Fibroblast of lung (primary cell): ENCODE measurements around the gene UBE3C. TPM values are rescaled to one million over a fixed set of nuclear protein-coding genes. Genes with fewer than 3 reads are reported as not detected.
"Not testable (repeated sequence)": the region's sequence is repeated elsewhere in the genome, so short reads cannot be mapped to it uniquely, and the experiment has no call there.

ENCODE experiments used
- DNase-seq, 2 donors: peaks; one replicate each; pipeline versions ENCODE4 v3.0.0 to v3.0.0-alpha.2; 2010; ENCODE audit warnings: low read depth in 2 of 2
- H2AFZ ChIP-seq: 2 replicates; pipeline ENCODE4 v1.5.1; 2012; ENCODE audit warnings: low read length, control low read depth, inconsistent platforms
- H3K27ac ChIP-seq: 2 replicates; pipeline ENCODE4 v1.5.1; 2011; ENCODE audit warnings: low read length, control low read depth; ENCODE audit not compliant: insufficient read depth
- H3K27me3 ChIP-seq: 2 replicates; pipeline ENCODE4 v1.5.1; 2011; ENCODE audit warnings: mild to moderate bottlenecking, low read length; ENCODE audit not compliant: control insufficient read depth, insufficient read depth
- H3K36me3 ChIP-seq: 2 replicates; pipeline ENCODE4 v1.5.1; 2011; ENCODE audit warnings: low read length; ENCODE audit not compliant: control insufficient read depth, insufficient read depth
- H3K4me1 ChIP-seq: 2 replicates; pipeline ENCODE4 v1.5.1; 2011; ENCODE audit warnings: low read length; ENCODE audit not compliant: control insufficient read depth, insufficient read depth; ENCODE audit errors: extremely low read depth
- H3K4me2 ChIP-seq: 2 replicates; pipeline ENCODE4 v1.5.1; 2011; ENCODE audit warnings: low read length, control low read depth; ENCODE audit not compliant: insufficient read depth; ENCODE audit errors: extremely low read depth
- H3K4me3 ChIP-seq, 4 experiments: fragments of 200-600 bp in 1 of 4; sonication (generic) in 1 of 4; replicated peaks in 1 of 4; 2 replicates each; pipeline ENCODE4 v1.5.1; 2011 to 2016; ENCODE audit warnings: low read length in 4 of 4, low read depth in 3 of 4, mild to moderate bottlenecking in 3 of 4, control low read depth in 2 of 4, inconsistent platforms in 1 of 4, mixed read lengths in 1 of 4; ENCODE audit not compliant: insufficient read depth in 1 of 4; ENCODE audit errors: control extremely low read depth in 1 of 4
- H3K79me2 ChIP-seq: 2 replicates; pipeline ENCODE4 v1.5.1; 2012; ENCODE audit warnings: mild to moderate bottlenecking, low read length, inconsistent platforms; ENCODE audit not compliant: control insufficient read depth, insufficient read depth
- H3K9ac ChIP-seq: 2 replicates; pipeline ENCODE4 v1.5.1; 2011; ENCODE audit warnings: mild to moderate bottlenecking, low read length, control low read depth; ENCODE audit not compliant: insufficient read depth
- H3K9me3 ChIP-seq: 2 replicates; pipeline ENCODE4 v1.5.1; 2012; ENCODE audit warnings: low read depth, low read length; ENCODE audit not compliant: control insufficient read depth, insufficient read depth
- H4K20me1 ChIP-seq: 2 replicates; pipeline ENCODE4 v1.5.1; 2011; ENCODE audit warnings: low read length; ENCODE audit not compliant: control insufficient read depth, insufficient read depth; ENCODE audit errors: extremely low read depth
- CTCF ChIP-seq, 2 donors: IDR thresholded peaks in 1 of 2; conservative IDR thresholded peaks in 1 of 2; 1 replicate in 1 of 2; 2 replicates in 1 of 2; pipeline ENCODE4 v1.5.1; 2011 to 2012; ENCODE audit warnings: low read length in 2 of 2, control low read depth in 1 of 2, inconsistent platforms in 1 of 2, low read depth in 1 of 2, mild to moderate bottlenecking in 1 of 2
- EZH2 ChIP-seq: IDR thresholded peaks from 2 replicates; pipeline ENCODE4 v1.5.1; 2012; ENCODE audit warnings: low read length, control low read depth, mild to moderate bottlenecking; ENCODE audit errors: missing control alignments
- polyA plus RNA-seq, 2 donors: library from polyadenylated mRNA; depleted of rRNA in 1 of 2; stranded (reverse) in 1 of 2; unstranded in 1 of 2; fragments of >200 nt; gene quantifications; 2 replicates each; pipeline ENCODE4 v1.2.1, GENCODE V29; 2011 to 2012; ENCODE audit warnings: missing spikeins in 1 of 2
- total RNA-seq: library from RNA; depleted of rRNA; stranded (reverse); fragments of >200 nt; gene quantifications from 2 replicates; pipeline ENCODE4 v1.2.1, GENCODE V29; 2014

Gene UBE3C
- total and polyA plus RNA-seq, 2 donors (not counting 1 experiment from before 2014, with no cell fraction given) = 76.2 to 91.0 TPM

DNA sequence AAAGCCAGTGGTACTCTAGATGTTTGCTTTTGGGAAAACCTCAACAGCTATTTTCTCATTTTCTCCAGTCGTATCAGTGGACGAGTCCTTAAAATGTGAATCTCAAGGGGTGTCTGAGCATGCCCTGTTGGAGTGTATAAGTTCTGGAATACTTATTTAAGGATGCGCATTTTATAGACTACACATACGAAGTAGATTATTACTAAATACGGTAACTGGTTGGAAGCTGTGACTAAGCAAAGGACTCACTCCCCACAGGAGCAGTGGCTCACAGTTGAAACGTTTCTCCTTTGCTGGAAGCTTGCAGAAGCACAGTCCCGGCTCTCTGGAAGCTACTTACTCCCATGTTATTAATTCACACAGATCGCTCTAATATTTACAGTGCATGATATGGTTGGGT, 107.3 kb downstream of the UBE3C start:
- Histone ChIP-seq H4K20me1 (no peaks in the 10 kb centered on the region), H2AFZ (no peak overlapping the region), H3K36me3 (peaks cover 4% of the 10 kb centered on the region), H3K4me1 (no peaks in the 10 kb centered on the region), H3K4me3 (no peak overlapping the region), H3K27ac (no peak overlapping the region), H3K9me3 (no peaks in the 10 kb centered on the region), H3K4me2 (no peak overlapping the region), H3K79me2 (no peaks in the 10 kb centered on the region), H3K9ac (no peak overlapping the region), H3K27me3 (no peaks in the 10 kb centered on the region)
- TF ChIP-seq CTCF (conservative IDR thresholded peaks at IDR 0.05 in 1 of 2, IDR thresholded peaks at IDR 0.05 in 1 of 2; ENCODE audit: low read depth in 1 of 2, low read length in 2 of 2) (no peak), EZH2 (no peak)
- no peak for DNase-seq

DNA sequence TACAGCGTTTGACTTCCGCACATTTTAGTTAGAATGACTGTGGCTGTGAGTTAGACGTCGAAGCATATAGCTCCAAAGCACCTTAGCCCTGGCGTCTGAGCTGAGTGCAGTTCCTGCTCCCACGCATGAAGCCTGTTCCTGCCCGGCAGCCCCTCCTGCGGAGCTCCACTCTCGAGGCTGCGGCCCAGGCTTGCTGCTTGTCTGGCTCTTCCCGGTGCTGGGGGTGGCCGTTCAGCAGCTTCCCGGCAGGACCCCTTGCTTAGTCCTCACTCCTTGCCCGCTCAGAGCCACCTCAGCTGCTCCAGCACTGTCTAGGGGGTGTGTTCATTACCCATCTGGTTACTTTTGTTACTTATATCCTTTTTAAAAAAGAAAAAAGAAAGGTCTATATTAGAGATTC, 109.9 kb downstream of the UBE3C start:
- no peak overlapping the region for H3K4me2 ChIP-seq
- no peak for DNase-seq
- no peaks in the 10 kb centered on the region for H3K9me3 ChIP-seq
- no peaks in the 10 kb centered on the region for H3K79me2 ChIP-seq
- no peak overlapping the region for H3K9ac ChIP-seq
- no peaks in the 10 kb centered on the region for H3K4me1 ChIP-seq
- H3K36me3 ChIP-seq = peaks cover 6% of the 10 kb centered on the region
- no peak overlapping the region for H3K27ac ChIP-seq
- H2AFZ ChIP-seq = no peak overlapping the region
- no peak overlapping the region for H3K4me3 ChIP-seq
- no peaks in the 10 kb centered on the region for H3K27me3 ChIP-seq
- TF ChIP-seq CTCF (conservative IDR thresholded peaks at IDR 0.05 in 1 of 2, IDR thresholded peaks at IDR 0.05 in 1 of 2; ENCODE audit: low read depth in 1 of 2, low read length in 2 of 2) (no peak), EZH2 (no peak)
- no peaks in the 10 kb centered on the region for H4K20me1 ChIP-seq

DNA sequence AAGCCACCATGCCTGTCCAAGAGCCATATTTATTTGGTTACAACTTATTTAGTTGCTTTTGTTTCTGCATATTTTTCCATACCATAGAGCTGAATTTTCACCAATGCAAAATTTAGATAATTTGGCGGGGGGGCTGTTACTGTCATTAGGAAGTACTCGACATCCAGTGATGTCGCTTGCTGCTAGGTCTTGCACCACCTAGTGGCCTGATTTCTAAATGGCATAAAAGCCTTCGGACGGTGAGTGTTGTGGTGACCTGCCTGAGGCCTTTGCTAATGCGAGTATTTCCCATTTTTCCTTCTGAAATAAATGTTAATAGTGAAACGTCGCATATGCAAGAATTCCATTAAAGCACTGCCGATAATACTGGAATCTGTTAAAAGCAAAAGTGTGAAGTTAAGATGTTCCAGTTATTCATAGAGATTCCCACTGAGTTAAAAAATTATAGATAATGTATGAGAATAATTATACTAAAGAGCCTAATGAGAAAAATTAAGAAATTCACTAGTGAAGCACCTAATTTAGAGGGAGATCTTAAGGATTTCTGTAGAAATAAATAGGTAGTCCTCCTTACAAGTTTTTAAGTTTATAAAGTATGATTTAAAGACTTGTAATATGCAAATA, 112.0 kb downstream of the UBE3C start:
- Histone ChIP-seq H3K4me1 (no peaks in the 10 kb centered on the region), H3K9me3 (no peaks in the 10 kb centered on the region), H3K9ac (no peak overlapping the region), H3K27me3 (no peaks in the 10 kb centered on the region), H3K4me2 (no peak overlapping the region), H4K20me1 (no peaks in the 10 kb centered on the region), H2AFZ (no peak overlapping the region), H3K4me3 (no peak overlapping the region), H3K27ac (no peak overlapping the region), H3K36me3 (peaks cover 6% of the 10 kb centered on the region), H3K79me2 (no peaks in the 10 kb centered on the region)
- TF ChIP-seq EZH2 (no peak), CTCF (conservative IDR thresholded peaks at IDR 0.05 in 1 of 2, IDR thresholded peaks at IDR 0.05 in 1 of 2; ENCODE audit: low read depth in 1 of 2, low read length in 2 of 2) (peak; percentile 73 to 84)
- peak; percentile 57 to 70 for DNase-seq

DNA sequence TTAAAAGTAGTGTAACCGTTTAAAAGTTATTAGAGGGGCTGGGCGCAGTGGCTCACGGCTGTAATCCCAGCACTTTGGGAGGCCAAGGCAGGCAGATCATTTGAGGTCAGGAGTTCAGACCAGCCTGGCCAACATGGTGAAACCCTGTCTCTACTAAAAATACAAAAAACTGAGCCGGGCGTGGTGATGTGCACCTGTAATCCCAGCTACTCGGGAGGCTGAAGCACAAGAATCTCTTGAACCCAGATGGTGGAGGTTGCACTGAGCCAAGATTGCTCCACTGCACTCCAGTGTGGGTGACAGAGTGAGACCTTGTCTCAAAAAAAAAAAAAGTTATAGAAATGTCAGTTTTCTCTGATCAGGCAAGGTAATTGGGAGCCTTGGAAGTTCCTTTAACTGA, 113.1 kb downstream of the UBE3C start:
- not testable (repeated sequence) for DNase-seq, H3K9me3 ChIP-seq, H2AFZ ChIP-seq, H3K4me3 ChIP-seq, H4K20me1 ChIP-seq, H3K79me2 ChIP-seq, H3K4me1 ChIP-seq, H3K4me2 ChIP-seq, H3K27ac ChIP-seq, H3K9ac ChIP-seq, H3K27me3 ChIP-seq
- peaks cover 10% of the 10 kb centered on the region for H3K36me3 ChIP-seq
